ENCODE measurements around the gene ZFP36L1. TPM values are rescaled to one million over a fixed set of nuclear protein-coding genes. Genes with fewer than 3 reads are reported as not detected.

Gene ZFP36L1
- total and polyA plus RNA-seq, 9 of the 15 experiments (the other 6 are each of a cell fraction or from before 2014, with no cell fraction given): 1.3 to 26.6 (median 3.7) TPM

GRCh38 chr14:68808696-68809480, 16.0 kb upstream of the ZFP36L1 start (continued):
- TF ChIP-seq ZMIZ1 (IDR thresholded peaks at IDR 0.05; ENCODE audit: low read depth in 2 of 2, low read length in 2 of 2) (no peak), ELK3 (CRISPR knock-in tag; IDR thresholded peaks at IDR 0.05) (no peak), ZBTB5 (IDR thresholded peaks at IDR 0.05) (no peak), UBTF (IDR thresholded peaks at IDR 0.05; ENCODE audit: borderline replicate concordance in 1 of 2, low read depth in 2 of 2, low read length in 2 of 2) (no peak), FUS (optimal IDR thresholded peaks at IDR 0.05; ENCODE audit: low read depth, low read length) (no peak), NFIC (IDR thresholded peaks at IDR 0.05) (no peak), ZNF551 (CRISPR knock-in tag; IDR thresholded peaks at IDR 0.05) (no peak), ZNF316 (IDR thresholded peaks at IDR 0.05) (no peak), ZNF124 (CRISPR knock-in tag; IDR thresholded peaks at IDR 0.05) (no peak), XRCC4 (IDR thresholded peaks at IDR 0.05; ENCODE audit: extremely low read depth, insufficient read depth, insufficient read length) (no peak), FOXK2 (conservative IDR thresholded peaks at IDR 0.05 in 1 of 2, IDR thresholded peaks at IDR 0.05 in 1 of 2; ENCODE audit: low read depth in 2 of 2) (no peak), NEUROD1 (IDR thresholded peaks at IDR 0.05; ENCODE audit: borderline replicate concordance, low read depth, low read length, partially characterized antibody) (no peak)
